NCI-H1436 treated with DMSO at 0.1 percent for 48 hours (cell line): ENCODE measurements around the gene ZMIZ1.

Experiments
- DNase-seq: peaks from one replicate; lab custom pipeline; 2025; lab: John Stamatoyannopoulos, UW

The ZMIZ1 gene

DNA sequence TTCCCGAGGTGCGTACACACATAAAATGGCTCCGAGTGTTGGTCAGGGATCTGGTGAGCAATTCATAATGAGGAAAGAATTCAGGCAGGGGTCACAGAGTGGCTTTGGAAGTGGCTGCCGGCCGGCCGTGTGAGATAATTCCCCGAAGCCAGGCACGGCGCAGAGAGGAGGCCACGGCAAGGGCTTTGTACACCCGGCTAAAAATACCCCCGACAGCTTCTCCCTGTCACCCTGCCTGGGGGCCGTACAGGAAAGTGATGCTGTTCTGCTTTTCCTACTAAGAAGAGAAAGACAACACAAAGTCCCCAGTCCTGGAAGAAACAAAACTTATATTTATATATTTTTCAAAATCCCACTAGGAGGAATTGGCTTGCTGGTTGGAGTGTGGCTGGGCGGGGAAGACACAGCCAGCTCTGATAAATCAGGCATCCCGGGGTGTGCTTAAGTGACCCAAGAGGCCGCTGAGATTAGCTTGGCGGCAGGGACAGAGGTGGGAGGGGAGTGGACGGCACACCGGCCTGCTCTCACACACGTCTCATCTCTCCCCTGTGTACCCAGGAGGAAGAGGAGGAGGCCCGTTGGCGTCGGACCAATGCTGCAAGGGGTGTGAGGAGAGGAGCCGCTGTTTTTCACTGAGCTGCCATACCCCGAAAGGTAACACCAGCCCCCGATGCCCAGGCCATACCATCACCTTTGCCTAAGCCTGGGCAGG is 70.5 kb downstream of the ZMIZ1 start:
- DNase-seq = no peak

DNA sequence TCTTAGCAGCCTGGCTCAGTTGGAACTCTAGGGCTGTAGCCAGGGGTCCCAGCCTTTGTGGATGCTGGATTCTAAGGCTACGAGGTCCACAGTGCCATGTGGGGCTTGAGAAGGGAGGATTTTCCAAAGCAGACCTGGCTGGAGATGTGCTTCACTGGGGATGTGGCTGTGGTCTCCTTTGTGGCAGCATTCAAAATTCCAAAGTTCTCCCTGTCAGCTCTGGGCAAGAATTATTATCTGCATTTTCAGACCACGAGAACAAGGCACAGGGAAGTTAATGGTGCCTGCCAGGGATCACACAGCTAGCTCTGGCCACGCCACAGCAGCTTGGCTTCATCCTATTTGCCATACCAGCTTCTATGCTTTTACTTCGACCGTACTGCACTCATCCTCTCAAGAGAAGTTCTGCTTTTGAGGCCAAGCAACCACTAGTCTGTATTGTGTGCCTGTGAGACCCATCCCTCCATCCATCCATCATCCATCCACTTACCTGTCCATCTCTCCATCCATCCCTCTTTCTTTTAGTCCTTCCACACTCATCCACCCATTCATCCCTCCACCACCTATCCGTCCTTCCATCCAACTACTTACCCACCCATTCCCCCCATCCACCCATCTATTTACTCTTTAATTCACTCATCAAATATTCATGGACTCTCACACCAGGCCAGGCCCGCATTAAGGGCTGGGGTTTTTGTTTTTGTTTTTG is 71.5 kb downstream of the ZMIZ1 start:
- no peak for DNase-seq

DNA sequence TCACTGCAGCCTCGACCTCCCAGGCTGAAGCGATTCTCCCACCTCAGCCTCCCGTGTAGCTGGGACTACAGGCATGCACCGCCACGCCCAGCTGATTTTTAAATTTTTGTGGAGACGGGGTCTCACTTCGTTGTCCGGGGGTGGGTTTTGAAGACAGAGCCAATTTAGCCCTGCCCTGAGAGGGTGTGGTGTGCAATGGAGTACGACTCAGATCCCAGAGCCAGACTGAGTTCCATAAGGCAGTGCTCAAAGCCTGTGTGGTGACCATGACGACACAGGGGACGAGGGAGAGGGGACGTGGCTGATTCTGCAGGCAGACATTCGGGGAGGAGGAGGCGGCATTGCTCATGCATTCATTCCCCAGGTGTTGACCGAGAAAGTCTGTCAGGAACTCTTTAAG is 72.1 kb downstream of the ZMIZ1 start:
- DNase-seq = no peak

DNA sequence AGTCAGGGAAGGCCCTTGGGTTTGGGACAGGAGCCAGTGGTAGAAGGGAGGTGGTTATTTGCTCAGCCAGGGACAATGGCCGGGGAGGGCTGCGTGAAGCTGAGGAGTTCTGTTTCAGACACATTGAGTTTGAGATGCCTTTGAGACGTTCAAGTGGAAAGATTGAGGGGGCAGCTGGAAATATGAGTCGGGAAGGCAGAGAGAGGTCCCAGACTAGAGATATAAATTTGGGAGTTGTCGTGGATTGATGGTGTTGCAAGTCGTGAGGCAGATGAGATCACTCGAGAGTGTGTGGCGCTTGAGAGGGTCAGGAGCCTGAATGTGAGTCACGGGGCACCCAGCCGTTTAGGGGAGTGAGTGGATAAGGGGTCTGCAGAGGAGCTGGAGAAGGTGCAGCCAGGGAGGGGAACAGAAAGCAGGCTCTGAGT is 73.3 kb downstream of the ZMIZ1 start:
- DNase-seq = no peak

DNA sequence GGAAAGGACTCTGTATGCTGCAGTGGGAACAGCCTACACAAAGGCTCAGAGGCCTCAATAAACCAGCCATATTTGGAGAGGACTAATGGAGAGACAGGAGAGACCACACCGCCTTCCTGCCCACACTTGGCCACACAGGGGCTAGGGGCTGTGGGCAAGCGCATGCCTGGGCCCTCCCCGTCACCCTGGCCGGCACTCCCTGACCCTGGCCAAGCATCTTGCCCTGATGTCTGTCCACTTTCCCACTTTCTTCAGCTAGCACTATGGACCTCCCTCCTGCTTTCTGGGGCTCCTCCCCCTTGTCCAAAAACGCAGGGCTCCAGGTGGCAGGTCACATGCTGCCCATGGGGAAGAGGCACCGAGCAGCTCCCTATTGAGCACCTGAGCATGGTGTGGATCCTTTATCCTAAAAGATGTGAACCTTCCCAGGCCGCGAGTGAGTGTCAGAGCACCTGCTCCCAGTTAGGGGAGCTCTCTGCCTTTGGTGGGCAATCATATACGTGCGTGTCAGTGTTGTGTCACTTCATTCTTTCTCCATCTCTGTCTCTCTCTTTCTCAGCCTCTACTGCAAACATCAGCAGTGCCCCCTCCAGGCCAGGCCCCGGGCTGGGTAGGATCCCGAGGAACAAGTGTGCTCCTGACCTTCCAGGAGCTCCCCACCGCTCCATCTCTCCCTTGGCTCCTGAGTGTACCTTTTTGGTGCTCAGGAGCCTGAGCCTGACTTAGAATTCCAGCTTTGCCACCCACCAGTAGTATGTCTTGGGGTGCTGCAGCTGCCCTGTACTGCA is 74.0 kb downstream of the ZMIZ1 start:
- no peak for DNase-seq

DNA sequence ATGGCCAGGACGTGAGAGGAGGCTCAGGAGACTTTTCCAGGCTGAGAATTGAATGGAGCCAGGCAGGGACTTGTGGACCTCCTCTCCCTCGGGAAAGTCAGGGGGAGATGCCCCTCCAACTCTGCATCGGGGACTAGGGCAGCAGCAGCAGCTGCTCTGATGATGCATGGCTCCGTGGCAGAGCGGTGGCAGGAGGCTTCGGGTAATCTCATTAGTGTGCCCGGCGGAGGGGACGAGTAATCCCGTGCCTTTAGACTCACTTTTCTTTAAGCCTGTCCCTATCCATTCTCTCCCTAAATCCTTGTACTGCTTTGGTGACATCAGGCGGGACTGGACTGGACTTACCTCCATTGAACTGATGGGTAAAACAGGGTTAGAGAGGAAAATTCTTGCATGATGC is 75.1 kb downstream of the ZMIZ1 start:
- DNase-seq = no peak

DNA sequence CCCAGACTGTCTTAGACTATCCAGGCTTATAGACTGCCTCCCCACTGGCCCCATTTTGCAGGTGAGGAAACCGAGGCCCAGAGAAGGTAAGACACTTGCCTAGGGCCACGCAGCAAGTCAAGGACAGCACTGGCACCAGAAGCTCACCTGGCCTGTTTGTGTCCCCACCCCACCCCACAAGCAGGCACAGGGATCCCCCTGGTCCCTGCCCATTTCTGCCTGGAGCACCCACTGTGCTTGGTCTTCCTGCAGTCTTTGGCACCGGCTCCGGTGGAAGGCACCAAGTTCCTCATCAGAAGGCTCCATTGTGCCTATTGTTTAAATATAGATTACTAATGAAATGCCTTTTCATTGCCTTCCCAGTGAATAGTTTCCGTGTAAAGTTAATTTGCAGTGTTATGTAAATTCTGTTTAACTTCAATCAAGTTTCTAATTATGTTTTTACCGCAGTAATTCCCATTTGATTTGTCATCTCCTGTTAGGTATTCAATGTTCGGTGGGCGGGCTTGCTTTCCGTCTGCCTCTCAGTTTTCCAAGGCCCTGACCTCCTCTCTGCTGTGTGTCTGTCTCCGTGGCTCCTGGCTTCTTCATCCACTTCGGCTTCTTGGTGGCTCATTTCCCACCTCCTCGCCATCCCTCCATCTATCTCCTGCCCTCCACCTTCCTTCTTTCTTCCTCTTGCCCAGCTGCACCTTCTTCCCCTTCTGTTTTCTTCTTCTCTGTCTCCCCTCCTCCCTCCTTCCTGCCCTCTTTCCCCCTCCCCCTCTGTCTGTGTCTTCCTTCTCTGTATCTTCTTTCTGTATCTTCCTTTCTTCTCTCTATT is 75.8 kb downstream of the ZMIZ1 start:
- DNase-seq = no peak

DNA sequence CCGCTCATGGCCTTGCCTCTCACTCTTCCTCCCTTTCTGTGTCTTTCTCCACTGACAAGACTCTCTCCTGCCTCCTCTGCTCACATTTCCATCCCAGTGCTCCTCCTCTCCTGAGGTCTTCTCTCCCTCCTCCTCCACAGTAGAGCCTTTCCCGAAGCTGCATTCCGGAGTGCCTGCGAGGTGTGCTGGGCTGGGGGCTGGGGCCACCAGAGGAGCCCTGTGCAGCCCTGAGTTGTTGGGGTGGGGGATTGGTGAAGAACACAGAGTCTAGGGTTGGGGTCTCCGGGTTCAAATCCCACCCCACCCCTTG is 76.4 kb downstream of the ZMIZ1 start:
- no peak for DNase-seq

DNA sequence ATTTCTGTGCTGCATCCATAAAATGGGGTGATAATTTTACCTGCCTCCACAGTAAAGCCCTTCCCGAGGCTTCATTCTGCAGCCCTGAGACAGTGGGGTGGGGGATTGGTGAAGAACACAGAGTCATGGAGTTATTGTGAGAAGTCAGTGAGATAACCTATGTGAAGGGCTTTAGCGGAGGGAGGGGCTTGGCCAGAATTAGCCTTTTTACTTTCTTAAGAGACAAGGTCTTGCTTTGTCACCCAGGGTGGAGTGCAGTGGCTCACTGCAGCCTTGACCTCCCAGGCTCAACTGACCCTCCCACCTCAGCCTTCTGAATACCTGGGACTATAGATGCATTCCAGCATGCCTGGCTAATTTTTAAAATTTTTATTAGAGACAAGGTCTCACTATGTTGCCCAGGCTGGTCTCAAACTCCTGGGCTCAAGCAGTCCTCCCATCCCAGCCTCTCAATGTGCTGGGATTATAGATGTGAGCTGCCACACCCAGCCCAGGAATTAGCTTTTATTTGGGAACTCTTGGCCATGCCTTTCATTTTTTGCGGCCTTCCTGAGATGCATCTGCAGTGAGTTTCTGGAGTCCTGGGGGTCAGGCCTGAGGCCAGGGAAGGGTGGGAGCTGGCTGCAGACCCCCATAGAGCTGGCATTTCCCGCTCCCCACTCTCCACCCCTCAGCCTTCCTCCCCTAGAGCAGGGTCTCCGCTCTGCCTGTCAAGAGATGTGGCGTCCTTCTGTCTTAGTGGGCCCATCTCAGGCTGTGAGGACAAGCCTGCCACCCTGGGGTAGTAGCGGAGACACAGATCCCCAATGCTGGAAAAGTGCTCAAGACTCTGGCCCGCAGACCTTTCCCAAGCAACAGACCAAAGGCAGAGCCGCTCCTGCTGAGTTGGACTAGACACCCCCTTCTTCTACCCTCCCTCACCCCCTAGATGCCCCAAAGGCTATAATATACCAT is 77.0 kb downstream of the ZMIZ1 start:
- no peak for DNase-seq

DNA sequence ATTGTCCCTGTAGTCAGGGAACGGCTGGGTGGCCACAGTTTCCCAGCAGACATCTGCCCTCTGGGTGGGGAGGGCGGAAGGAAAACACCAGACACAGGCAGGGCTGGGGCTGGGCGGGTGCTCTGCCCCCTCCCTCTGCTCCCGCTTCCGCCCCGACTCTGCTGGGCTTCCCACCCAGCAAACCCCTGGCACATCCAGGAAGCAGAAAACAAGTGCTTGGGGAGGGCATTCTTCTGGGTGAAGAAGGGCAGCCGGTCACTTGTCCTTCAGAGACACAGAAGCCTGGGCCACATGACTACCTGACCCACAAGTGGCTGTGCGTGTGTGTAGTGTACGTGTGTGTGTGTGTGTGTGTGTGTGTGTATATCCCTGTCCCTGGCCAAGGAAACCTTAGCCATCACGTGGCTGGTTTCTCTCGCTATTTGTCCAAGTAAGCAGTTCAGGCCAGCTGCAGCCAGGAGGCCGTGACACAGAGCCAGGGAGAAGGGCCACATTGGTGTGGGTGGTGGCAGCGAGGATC is 77.9 kb downstream of the ZMIZ1 start:
- no peak for DNase-seq

DNA sequence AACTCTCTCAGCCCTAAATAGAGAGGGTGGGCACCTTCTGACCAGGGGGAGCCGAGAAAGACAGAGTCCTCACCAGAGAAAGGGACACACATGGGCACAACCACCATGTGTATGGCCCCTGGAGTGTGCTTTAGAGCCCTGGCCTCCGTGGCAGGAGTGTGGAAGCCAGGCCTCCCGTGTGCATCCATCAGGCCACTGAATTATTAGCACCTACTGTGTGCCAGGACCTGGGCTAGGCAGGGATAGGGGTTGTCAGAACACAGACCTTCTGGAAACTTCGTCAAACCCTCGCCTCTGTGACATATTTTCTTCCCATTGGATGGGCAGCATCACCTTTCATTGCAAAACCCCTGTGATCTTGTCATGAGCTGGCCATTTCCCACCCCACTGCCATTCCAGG is 78.5 kb downstream of the ZMIZ1 start:
- no peak for DNase-seq

DNA sequence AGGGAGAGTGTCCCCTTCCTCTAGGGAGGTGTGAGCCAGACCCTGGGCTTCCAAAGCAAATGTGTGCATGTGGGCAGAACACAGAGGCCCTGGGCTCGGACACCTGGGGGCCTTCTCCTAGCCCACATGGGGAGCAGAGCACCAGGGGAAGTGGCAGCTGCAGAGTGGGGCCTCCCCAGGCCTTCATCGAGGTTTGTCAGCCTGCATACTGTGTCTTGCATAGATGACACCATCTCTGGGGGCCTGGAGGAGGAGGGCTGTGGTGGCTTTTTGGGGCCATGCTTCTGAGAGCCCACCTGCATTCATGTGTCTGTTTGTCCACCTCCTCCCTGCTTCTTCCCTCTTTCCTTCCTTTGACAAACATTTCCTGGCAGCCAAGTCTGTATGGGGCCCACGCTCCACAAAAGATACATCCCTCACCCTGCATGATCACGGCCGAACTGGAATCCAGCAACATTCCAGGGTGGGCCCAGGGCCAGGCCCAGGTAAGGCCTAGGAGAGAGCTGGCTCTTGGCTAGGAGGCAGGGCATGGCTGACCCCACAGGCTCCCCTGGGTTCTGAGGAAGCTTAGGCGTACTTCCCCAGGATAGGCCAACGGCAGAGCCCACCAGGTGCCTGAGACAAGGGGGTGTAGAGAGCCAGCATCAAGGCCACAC is 79.2 kb downstream of the ZMIZ1 start:
- no peak for DNase-seq

DNA sequence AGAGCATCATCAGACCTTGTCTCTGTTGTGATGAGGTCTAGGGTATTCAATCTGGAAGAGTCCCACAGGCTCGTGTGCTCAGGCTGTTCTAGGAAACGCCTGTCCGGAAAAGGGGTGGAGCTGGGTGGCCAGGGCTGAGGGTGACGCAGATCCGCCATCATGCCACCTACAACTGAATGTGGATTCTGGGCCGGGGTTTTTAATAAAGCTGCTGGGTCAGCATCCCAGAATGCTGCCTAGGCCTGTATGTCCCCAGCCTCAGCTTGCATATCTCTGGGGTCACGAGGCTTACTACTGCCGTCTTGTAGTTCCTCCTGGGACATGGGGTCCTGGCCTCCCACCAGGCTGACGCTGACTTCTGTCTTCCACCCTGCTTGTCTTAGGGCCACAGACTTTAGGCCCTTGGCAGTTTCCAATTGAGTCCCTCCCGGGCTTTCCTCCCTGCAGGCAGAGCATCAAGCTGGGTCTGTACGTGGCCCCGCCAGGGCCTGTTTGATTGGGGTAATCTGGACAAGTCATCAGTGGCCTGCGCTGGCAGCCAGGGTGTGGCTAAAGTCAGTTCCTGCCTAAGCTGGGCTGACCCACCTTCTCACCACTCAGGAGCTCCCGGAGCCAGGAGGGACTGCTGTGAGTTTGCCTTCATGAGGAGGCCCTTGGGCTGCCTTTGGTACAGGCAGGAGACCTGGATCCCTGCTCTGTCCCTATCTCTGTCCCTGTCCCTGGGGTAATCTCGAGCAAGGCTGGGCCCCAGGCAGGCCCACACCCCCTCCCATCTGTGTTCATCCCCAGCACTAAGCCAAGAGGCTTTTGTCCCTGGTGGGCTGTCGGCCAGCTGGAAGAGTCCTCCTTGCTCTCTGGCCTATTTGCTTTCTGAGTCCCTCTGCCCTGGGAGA is 79.9 kb downstream of the ZMIZ1 start:
- DNase-seq = no peak

DNA sequence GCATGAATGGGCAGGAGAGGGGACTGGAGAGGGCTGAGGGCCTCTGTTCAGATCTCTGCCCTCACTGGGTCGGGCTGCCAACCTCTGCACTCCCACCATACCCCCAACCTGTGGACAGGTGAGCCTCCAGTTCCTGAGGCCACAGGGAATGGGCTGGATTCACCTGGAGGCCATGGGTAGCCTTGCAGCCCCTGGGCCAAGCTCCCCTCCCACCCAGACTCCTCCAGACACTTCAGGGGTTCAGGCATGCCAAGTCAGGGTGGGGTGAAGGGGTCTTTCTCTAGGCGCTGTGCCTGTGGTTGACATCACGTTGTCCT is 80.5 kb downstream of the ZMIZ1 start:
- no peak for DNase-seq

DNA sequence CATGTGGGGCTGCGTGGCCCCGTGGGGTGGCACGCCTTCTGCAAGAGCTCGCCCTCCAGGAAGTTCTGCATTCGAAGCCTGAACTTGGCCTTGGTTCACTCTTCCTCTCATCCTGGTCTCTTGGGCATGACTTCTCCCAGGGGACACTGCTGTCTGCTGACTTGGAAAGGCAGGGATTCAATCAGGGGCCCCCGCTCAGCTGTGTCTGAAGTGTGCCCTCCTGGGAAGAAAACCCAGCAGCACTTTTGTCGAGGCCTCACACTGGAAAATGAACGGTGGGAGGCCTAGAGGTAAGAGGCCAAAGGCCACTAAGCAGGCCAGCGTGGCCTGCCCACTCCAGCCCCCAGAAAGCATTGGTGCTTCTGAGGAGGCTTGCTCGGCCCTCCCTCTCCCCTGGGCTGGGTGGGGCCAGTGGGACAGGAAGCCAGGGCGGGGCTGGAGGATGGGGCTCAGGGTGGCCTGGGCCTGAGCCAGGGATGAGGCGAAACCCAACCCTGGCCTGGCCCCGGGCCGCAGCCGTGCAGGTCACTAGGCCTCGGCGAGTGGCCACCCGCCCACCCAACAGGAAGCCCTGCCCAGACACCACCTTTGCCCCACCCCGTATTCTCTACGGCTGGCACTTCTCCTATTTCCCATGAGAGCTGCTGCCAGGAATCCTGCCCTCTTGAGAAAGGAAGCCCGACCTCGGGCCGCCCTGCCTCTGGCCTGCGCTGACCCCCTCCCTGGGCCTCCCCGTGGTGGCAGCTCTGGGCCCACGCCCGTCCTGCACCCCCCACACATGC is 81.1 kb downstream of the ZMIZ1 start:
- DNase-seq = no peak

DNA sequence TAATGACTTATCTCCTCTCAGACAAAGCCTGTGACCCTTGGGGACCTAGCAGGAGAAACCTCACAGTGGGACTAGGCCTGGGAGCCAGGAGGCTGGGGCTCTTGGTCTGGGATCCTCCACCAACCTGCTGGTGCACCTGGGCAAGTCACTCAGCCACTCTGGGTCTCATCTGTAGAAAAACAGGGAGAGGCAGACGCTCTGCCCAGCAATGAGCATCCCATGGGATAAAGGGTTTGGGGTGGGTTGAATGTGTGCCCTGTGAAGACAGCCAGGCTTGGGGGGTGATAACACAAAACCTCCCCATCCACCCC is 81.6 kb downstream of the ZMIZ1 start:
- DNase-seq = no peak

DNA sequence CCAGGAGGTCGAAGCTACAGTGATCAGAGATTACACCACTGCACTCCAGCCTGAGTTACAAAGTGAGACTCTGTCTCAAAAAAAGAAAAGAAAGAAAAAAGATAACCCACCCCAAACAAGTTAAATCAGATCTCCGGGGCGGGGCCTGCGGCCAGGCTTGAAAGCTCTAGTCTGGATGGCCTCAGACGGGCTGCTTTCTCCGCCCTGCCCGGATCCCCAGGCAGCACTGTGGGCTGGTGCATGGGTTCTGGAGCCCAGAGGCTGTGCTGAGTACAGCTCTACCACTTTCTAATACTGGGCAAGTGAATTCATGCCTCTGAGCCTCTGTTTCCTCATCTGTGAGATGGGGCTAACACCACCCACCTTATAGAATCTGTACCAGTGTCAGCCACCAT is 83.7 kb downstream of the ZMIZ1 start:
- DNase-seq = no peak

DNA sequence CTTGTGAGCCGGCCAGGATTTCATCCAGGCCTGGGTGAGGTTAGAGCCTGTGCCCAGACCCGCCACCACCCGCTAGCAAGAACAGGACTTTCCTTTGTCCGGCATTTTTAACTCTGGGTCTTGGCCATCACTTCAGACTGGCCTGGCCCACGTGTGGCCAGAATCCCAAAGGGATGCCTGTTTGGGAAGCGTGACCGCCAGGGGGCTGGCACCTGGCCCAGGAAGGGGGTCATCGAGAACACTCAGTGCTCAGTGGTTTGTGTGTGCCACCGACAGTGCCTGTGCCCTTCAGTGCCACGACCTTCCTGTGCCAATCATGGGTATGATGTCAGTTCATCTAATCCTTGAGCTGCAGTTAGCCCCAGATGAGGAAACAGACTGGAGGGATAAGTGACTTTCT is 85.0 kb downstream of the ZMIZ1 start:
- no peak for DNase-seq
